BE2C (cell line): ENCODE results near the gene SF3B6.
"Not testable (repeated sequence)": the region's sequence is repeated elsewhere in the genome, so short reads cannot be mapped to it uniquely, and the experiment has no call there.

Experiments
- DNase-seq: peaks from one replicate; pipeline ENCODE4 v3.0.0-alpha.2; 2020
- H3K27me3 ChIP-seq: fragments of 250-450 bp; sonication (Bioruptor Pico); 2 replicates; pipeline ENCODE4 v1.5.1; 2020; ENCODE audit warnings: mild to moderate bottlenecking
- H3K36me3 ChIP-seq: fragments of 250-450 bp; sonication (Bioruptor Pico); 2 replicates; pipeline ENCODE4 v1.5.1; 2020; ENCODE audit warnings: mild to moderate bottlenecking
- H3K4me1 ChIP-seq: fragments of 250-450 bp; sonication (Bioruptor Pico); 2 replicates; pipeline ENCODE4 v1.5.1; 2020
- H3K4me3 ChIP-seq: 2 replicates; pipeline ENCODE4 v1.5.1; 2011; ENCODE audit warnings: low read depth, low read length
- H3K9me3 ChIP-seq: fragments of 250-450 bp; sonication (Bioruptor Pico); 2 replicates; pipeline ENCODE4 v1.5.1; 2020
- TF ChIP-seq, protein P1 (sequence below): IDR thresholded peaks from 2 replicates; pipeline ENCODE4 v1.5.1; 2012; ENCODE audit warnings: mild to moderate bottlenecking, low read depth, low read length

Gene SF3B6

GRCh38 chr2:24046599-24046929 is 29.6 kb downstream of the SF3B6 start:
- TF ChIP-seq, protein P1, sequence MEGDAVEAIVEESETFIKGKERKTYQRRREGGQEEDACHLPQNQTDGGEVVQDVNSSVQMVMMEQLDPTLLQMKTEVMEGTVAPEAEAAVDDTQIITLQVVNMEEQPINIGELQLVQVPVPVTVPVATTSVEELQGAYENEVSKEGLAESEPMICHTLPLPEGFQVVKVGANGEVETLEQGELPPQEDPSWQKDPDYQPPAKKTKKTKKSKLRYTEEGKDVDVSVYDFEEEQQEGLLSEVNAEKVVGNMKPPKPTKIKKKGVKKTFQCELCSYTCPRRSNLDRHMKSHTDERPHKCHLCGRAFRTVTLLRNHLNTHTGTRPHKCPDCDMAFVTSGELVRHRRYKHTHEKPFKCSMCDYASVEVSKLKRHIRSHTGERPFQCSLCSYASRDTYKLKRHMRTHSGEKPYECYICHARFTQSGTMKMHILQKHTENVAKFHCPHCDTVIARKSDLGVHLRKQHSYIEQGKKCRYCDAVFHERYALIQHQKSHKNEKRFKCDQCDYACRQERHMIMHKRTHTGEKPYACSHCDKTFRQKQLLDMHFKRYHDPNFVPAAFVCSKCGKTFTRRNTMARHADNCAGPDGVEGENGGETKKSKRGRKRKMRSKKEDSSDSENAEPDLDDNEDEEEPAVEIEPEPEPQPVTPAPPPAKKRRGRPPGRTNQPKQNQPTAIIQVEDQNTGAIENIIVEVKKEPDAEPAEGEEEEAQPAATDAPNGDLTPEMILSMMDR, result no peak
- H3K27me3 ChIP-seq, result no peaks in the 10 kb centered on the region
- no peaks in the 10 kb centered on the region for H3K36me3 ChIP-seq
- H3K4me3 ChIP-seq, result peak overlapping the region; percentile 84
- H3K9me3 ChIP-seq, result no peaks in the 10 kb centered on the region
- no peak for DNase-seq
- H3K4me1 ChIP-seq, result peaks cover 3% of the 10 kb centered on the region

DNA sequence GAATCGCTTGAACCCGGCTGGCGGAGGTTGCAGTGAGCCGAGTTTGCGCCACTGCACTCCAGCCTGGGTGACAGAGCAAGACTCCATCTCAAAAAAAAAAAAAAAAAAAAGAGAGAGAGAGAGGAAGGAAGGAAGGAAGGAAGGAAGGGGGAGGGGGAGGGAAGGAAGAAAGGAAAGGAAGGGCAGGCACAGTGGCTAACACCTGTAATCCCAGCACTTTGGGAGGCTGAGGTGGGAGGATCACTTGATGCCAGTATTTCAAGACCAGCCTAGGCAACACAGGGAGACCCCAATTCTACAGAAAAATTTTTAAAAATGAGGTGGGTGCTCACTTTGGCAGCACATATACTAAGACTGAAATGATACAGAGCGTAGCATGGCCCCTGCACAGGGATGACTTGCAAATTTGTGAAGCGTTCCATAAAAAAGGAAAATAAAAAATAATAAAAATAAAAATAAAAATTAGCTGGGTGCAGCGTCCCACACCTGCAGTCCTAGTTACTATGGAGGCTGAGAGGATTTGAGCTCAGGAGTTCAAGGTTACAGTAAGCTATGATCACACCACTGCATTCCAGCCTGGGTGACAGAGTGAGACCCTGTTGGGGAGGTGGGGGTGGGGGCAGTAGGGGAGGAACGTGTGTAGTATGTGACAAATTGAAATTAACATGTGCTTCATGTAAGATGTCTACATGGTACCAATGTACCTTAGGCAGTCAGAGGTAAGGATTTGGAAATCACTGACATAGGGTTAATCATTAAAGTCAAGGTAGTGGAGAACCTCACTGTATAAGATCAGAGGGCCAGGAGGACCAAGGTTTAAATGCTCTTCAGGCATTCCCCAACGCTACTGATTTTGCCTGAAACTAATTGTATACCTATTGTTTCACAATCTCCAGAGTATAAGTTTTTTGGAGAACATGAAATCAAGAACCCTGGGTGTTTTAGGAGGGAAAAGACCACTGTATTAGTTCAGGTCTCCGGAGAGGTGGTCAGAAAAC is 30.3 kb downstream of the SF3B6 start:
- TF ChIP-seq, protein P1, result no peak
- Histone ChIP-seq H3K4me1 (peaks cover 3% of the 10 kb centered on the region), H3K4me3 (peak overlapping the region; percentile 84), H3K36me3 (no peaks in the 10 kb centered on the region), H3K9me3 (no peaks in the 10 kb centered on the region), H3K27me3 (no peaks in the 10 kb centered on the region)
- no peak for DNase-seq

DNA sequence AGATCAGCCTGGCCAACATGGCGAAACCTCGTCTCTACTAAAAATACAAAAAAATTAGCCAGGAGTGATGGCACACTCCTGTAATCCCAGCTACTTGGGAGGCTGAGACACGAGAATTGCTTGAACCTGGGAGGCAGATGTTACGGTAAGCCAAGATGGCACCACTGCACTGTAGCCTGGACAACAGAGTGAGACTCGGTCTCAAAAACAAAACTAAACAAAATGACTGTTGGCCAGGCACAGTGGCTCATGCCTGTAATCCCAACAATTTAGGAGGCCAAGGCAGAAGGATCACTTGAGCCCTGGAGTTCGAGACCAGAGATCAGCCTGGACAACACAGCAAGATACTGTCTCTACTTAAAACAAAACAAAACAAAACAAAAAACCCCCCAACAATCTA is 33.0 kb downstream of the SF3B6 start:
- DNase-seq, H3K4me3 ChIP-seq, H3K27me3 ChIP-seq, H3K4me1 ChIP-seq, H3K9me3 ChIP-seq: not testable (repeated sequence)
- H3K36me3 ChIP-seq, result peaks cover 13% of the 10 kb centered on the region

GRCh38 chr2:24040511-24040910 is 35.6 kb downstream of the SF3B6 start:
- TF ChIP-seq, protein P1, result no peak
- Histone ChIP-seq H3K27me3 (no peaks in the 10 kb centered on the region), H3K4me1 (no peaks in the 10 kb centered on the region), H3K4me3 (no peak overlapping the region), H3K9me3 (no peaks in the 10 kb centered on the region), H3K36me3 (peaks cover 32% of the 10 kb centered on the region)
- no peak for DNase-seq

- no peaks in the 10 kb centered on the region for H3K4me1 ChIP-seq
- DNase-seq, result no peak
- H3K9me3 ChIP-seq, result no peaks in the 10 kb centered on the region
- no peak overlapping the region for H3K4me3 ChIP-seq
- no peaks in the 10 kb centered on the region for H3K27me3 ChIP-seq
- H3K36me3 ChIP-seq, result peaks cover 32% of the 10 kb centered on the region
- TF ChIP-seq, protein P1, result no peak
These were observed 37.2 kb downstream of the SF3B6 start for GRCh38 chr2:24038786-24039499.

DNA sequence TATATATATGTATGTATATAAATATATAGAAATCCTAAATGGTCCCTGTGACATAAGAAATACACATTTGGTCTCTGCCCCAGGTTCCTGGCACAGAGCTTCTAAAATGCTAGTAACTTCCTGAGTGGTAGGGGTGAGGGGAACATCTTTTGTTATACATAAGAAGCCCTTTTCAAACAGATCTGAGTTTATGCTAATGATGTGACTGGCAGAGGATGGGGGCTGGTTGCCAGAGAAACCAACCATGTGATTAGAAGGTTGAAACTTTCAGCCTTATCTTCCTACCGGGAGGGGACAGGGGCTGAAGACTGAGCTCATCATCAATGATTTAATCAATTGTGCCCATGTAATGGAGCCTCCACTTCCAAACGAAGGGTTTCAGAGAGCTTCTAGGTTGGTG is 49.9 kb downstream of the SF3B6 start:
- H3K36me3 ChIP-seq, result peaks cover 47% of the 10 kb centered on the region
- no peaks in the 10 kb centered on the region for H3K27me3 ChIP-seq
- H3K9me3 ChIP-seq, result no peaks in the 10 kb centered on the region
- TF ChIP-seq, protein P1, result no peak
- no peaks in the 10 kb centered on the region for H3K4me1 ChIP-seq
- no peak overlapping the region for H3K4me3 ChIP-seq
- no peak for DNase-seq
